ENCODE results near the gene EPN3. TPM values are rescaled to one million over a fixed set of nuclear protein-coding genes. Genes with fewer than 3 reads are reported as not detected.

The EPN3 gene
- total RNA-seq, 2 donors from 2014 or later: 18.3 to 79.8 TPM

- intact Hi-C loops (cut with DNase I): no loop called here
- no peak for DNase-seq
- Histone ChIP-seq H3K27me3 (no peaks in the 10 kb centered on the region), H3K9me3 (no peaks in the 10 kb centered on the region), H3K27ac (no peak overlapping the region), H3K9ac (ENCODE audit: low read depth in 2 of 2, low read length in 2 of 2) (no peak overlapping the region), H3K4me1 (no peaks in the 10 kb centered on the region), H3K36me3 (no peaks in the 10 kb centered on the region), H3K4me3 (no peak overlapping the region)
- no peak for TF ChIP-seq CTCF (IDR thresholded peaks at IDR 0.05)
Measured at GRCh38 chr17:50585891-50586290, 53.4 kb downstream of the EPN3 start.

DNA sequence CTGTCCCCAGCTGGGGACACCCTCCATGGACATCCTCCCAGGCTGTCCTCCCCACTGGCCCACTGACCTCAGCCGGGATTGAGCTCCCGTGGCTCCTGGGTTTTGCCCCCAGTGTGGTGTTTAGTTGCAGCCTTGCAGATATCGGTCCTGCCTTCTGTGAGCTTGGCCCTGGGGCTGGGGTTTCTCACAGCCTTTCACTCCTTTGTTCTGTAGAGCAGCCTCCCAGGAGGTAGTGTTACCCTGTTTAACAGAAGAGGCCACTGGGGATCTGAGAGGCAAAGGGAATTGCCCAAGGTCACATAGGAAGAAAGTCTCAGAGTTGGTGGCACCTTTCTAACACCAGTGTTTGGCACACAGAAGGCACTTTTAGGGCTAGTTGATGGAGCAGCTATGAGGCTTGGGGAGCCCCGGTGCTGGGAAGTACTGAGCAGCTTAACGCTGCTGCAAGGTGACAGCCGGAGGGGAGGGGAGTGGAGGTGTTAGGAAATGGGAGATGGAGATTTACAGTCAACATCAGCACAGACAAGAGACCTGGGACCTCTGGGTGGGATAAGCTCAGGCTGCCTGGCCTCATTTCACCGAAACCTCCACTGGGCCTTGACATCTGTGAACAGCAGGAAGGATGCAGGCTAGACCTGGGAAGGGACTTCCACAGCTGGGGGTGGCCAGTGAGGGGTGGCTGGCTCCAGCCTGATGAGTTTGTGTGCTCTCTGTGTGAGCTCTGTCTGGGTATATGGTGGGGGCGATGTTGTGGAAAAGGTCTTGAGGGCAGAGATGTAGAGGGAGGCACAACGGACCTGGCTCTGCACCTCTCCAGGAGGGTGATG lies 54.1 kb downstream of the EPN3 start:
- H3K4me1 ChIP-seq: no peaks in the 10 kb centered on the region

GRCh38 chr17:50587571-50587970 lies 55.0 kb downstream of the EPN3 start:
- no peaks in the 10 kb centered on the region for H3K9me3 ChIP-seq
- H3K4me3 ChIP-seq: no peak overlapping the region
- no peak for DNase-seq
- TF ChIP-seq CTCF (IDR thresholded peaks at IDR 0.05): no peak
- H3K27me3 ChIP-seq: no peaks in the 10 kb centered on the region
- H3K9ac ChIP-seq (ENCODE audit: low read depth in 2 of 2, low read length in 2 of 2): no peak overlapping the region
- no peak overlapping the region for H3K27ac ChIP-seq
- H3K4me1 ChIP-seq: no peaks in the 10 kb centered on the region
- intact Hi-C loops (cut with DNase I): no loop called here
- H3K36me3 ChIP-seq: no peaks in the 10 kb centered on the region

More for the DNA sequence above, 54.1 kb downstream of the EPN3 start:
- Histone ChIP-seq H3K9ac (ENCODE audit: low read depth in 2 of 2, low read length in 2 of 2) (no peak overlapping the region), H3K27ac (no peak overlapping the region), H3K9me3 (no peaks in the 10 kb centered on the region), H3K36me3 (no peaks in the 10 kb centered on the region), H3K4me3 (no peak overlapping the region), H3K27me3 (no peaks in the 10 kb centered on the region)
- intact Hi-C loops (cut with DNase I): no loop called here
- no peak for TF ChIP-seq CTCF (IDR thresholded peaks at IDR 0.05)
- DNase-seq: no peak

DNA sequence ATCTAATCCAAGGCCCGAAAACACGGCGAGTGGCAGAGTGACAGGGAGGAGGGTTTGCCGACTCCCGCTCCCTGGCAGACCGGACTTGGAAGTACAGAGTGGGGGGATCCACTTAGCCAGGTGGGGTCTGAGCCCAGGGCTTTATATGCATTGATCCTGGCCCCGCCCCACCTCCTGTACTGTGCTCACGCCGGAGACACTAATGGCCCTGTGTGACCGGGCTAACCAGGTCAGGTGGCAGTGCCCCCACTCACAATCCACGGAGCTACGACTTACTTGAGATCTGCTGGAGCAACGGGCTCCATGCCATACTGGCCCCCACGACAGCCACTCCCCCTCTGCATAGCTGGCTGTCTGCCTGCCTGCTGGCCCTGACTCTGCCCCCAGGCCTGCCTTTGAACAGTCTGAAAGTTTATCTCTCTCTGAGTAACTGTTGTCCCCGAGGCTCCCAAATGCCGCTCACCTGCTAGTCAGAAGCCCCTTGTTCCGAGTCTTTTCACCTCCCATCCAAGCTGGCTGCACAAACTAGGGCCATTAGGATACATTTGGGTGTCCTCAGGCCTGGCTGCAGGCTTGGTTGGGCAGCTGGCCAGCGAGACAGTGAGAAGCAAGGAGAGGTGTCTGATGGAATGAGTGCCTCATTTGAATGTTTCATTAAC lies 56.0 kb downstream of the EPN3 start:
- H3K9ac ChIP-seq (ENCODE audit: low read depth in 2 of 2, low read length in 2 of 2): no peak overlapping the region
- intact Hi-C loops (cut with DNase I): no loop called here
- H3K4me3 ChIP-seq: no peak overlapping the region
- TF ChIP-seq CTCF (IDR thresholded peaks at IDR 0.05): no peak
- no peaks in the 10 kb centered on the region for H3K36me3 ChIP-seq
- no peaks in the 10 kb centered on the region for H3K4me1 ChIP-seq
- no peaks in the 10 kb centered on the region for H3K9me3 ChIP-seq
- no peak for DNase-seq
- H3K27ac ChIP-seq: no peak overlapping the region
- no peaks in the 10 kb centered on the region for H3K27me3 ChIP-seq

- H3K9ac ChIP-seq (ENCODE audit: low read depth in 2 of 2, low read length in 2 of 2): no peak overlapping the region
- no peak for TF ChIP-seq CTCF (IDR thresholded peaks at IDR 0.05)
- intact Hi-C loops (cut with DNase I): no loop called here
- no peaks in the 10 kb centered on the region for H3K36me3 ChIP-seq
- DNase-seq: no peak
- no peaks in the 10 kb centered on the region for H3K4me1 ChIP-seq
- no peaks in the 10 kb centered on the region for H3K27me3 ChIP-seq
- H3K4me3 ChIP-seq: no peak overlapping the region
- no peaks in the 10 kb centered on the region for H3K9me3 ChIP-seq
- H3K27ac ChIP-seq: no peak overlapping the region
Measured at GRCh38 chr17:50589095-50589705, 56.7 kb downstream of the EPN3 start.
